Lung (tissue), 12 donors: ENCODE measurements around the gene HAP1. TPM values are rescaled to one million over a fixed set of nuclear protein-coding genes. Genes with fewer than 3 reads are reported as not detected.
"Not testable (repeated sequence)": the region's sequence is repeated elsewhere in the genome, so short reads cannot be mapped to it uniquely, and the experiment has no call there.

Experiments
- ATAC-seq: fragments of 200-7000 bp; cut with Tn5 transposase; one replicate; pipeline ENCODE4 v1.9.1; 2020; ENCODE audit warnings: moderate number of reproducible peaks; ENCODE audit not compliant: insufficient read depth, low FRiP score
- DNase-seq, 3 donors: peaks; one replicate each; pipeline ENCODE4 v3.0.0-alpha.2; 2013 to 2017
- H3K27ac ChIP-seq, 2 donors: one replicate each; pipeline ENCODE4 v1.5.1; 2013; ENCODE audit warnings: mild to moderate bottlenecking in 2 of 2, moderate library complexity in 2 of 2, control low read depth in 1 of 2, inconsistent platforms in 1 of 2, low read depth in 1 of 2, low read length in 1 of 2
- H3K27me3 ChIP-seq, 3 donors: one replicate each; pipeline ENCODE4 v1.5.1; 2013; ENCODE audit warnings: low read length in 2 of 3; ENCODE audit not compliant: control insufficient read depth in 3 of 3, insufficient read depth in 3 of 3
- H3K36me3 ChIP-seq, 4 donors: one replicate each; pipeline ENCODE4 v1.5.1; 2013; ENCODE audit warnings: low read length in 4 of 4, mild to moderate bottlenecking in 1 of 4, moderate library complexity in 1 of 4; ENCODE audit not compliant: control insufficient read depth in 4 of 4, insufficient read depth in 4 of 4
- H3K4me1 ChIP-seq, 5 donors: one replicate each; pipeline ENCODE4 v1.5.1; 2013; ENCODE audit warnings: low read length in 5 of 5, mild to moderate bottlenecking in 2 of 5, moderate library complexity in 1 of 5; ENCODE audit not compliant: control insufficient read depth in 5 of 5, insufficient read depth in 5 of 5
- H3K4me3 ChIP-seq: one replicate; pipeline ENCODE4 v1.5.1; 2013; ENCODE audit warnings: mild to moderate bottlenecking, control low read depth, moderate library complexity
- H3K9ac ChIP-seq, 2 donors: one replicate each; pipeline ENCODE4 v1.5.1; 2013; ENCODE audit warnings: low read length in 2 of 2, control low read depth in 1 of 2; ENCODE audit not compliant: insufficient read depth in 1 of 2
- H3K9me3 ChIP-seq, 4 donors: one replicate each; pipeline ENCODE4 v1.5.1; 2013; ENCODE audit warnings: low read length in 3 of 4, mild to moderate bottlenecking in 1 of 4, moderate library complexity in 1 of 4; ENCODE audit not compliant: control insufficient read depth in 4 of 4, insufficient read depth in 3 of 4
- CTCF ChIP-seq: IDR thresholded peaks from 2 replicates; pipeline ENCODE4 v1.5.1; 2012; ENCODE audit warnings: mild to moderate bottlenecking; ENCODE audit errors: control extremely low read depth, extremely low read depth
- WGBS, 2 donors: extraction: QIAGEN DNeasy Blood & Tissue Kit; methylation state at CpG; one replicate each; pipeline ENCODE4 v1.1.7; 2013; 5-methylcytosine and 5-hydroxymethylcytosine counted together
- polyA plus RNA-seq, 2 donors: library from polyadenylated mRNA; stranded (reverse); fragments of 200-250 nt; gene quantifications; one replicate each; pipeline ENCODE4 v1.2.1, GENCODE V29; 2013
- total RNA-seq, 2 donors: library from RNA; depleted of rRNA in 1 of 2; stranded (reverse); fragments of >200 nt in 1 of 2; gene quantifications; one replicate each; pipeline ENCODE4 v1.2.1, GENCODE V29; 2014 to 2021
- donor health status: control.
- donor health status: control.
- donor health status: Bipolar disorder and iron deficiency.
- donor health status: healthy.
- donor health status: DM: yes; HTN: yes; CAD: no.

The HAP1 gene
- total and polyA plus RNA-seq, 4 donors, result 0.07 to 0.57 (median 0.24) TPM

GRCh38 chr17:41686281-41686680, 48.2 kb downstream of the HAP1 start:
- H3K27me3 ChIP-seq, result no peaks in the 10 kb centered on the region
- H3K4me3 ChIP-seq, result no peak overlapping the region
- peaks cover 13 to 25% (median 16%) of the 10 kb centered on the region in 4 donors for H3K36me3 ChIP-seq
- TF ChIP-seq CTCF, result no peak
- DNase-seq, result no peak
- H3K9me3 ChIP-seq, result no peaks in the 10 kb centered on the region
- H3K9ac ChIP-seq, result no peak overlapping the region
- no peak overlapping the region for H3K27ac ChIP-seq
- 85 to 88% methylated on average over 4 of the region's 4 CpGs for whole genome bisulfite sequencing, 2 donors
- H3K4me1 ChIP-seq, result peaks cover 0 to 17% (median 5%) of the 10 kb centered on the region in 5 donors
- ATAC-seq, result no peak

GRCh38 chr17:41685753-41686152, 48.7 kb downstream of the HAP1 start:
- WGBS, 2 donors, result 94 to 97% methylated on average over 13 of the region's 13 CpGs

GRCh38 chr17:41684035-41684434, 50.4 kb downstream of the HAP1 start:
- peaks cover 0 to 6% (median 3%) of the 10 kb centered on the region in 5 donors for H3K4me1 ChIP-seq
- TF ChIP-seq CTCF, result no peak
- no peak overlapping the region for H3K27ac ChIP-seq
- 71 to 81% methylated on average over 4 of the region's 4 CpGs for WGBS, 2 donors
- no peaks in the 10 kb centered on the region for H3K27me3 ChIP-seq
- ATAC-seq (no peak), DNase-seq (no peak)
- no peaks in the 10 kb centered on the region for H3K9me3 ChIP-seq
- no peak overlapping the region for H3K4me3 ChIP-seq
- H3K9ac ChIP-seq, result no peak overlapping the region
- H3K36me3 ChIP-seq, result peaks cover 0 to 3% (median 0%) of the 10 kb centered on the region in 4 donors

More at GRCh38 chr17:41685753-41686152, 48.7 kb downstream of the HAP1 start:
- H3K9me3 ChIP-seq, ATAC-seq, H3K27me3 ChIP-seq, DNase-seq, H3K4me3 ChIP-seq, H3K9ac ChIP-seq, H3K27ac ChIP-seq: not testable (repeated sequence)
- H3K36me3 ChIP-seq, result peaks cover 8 to 20% (median 11%) of the 10 kb centered on the region in 4 donors
- peaks cover 0 to 17% (median 5%) of the 10 kb centered on the region in 5 donors for H3K4me1 ChIP-seq

- no peaks in the 10 kb centered on the region for H3K36me3 ChIP-seq
- no peaks in the 10 kb centered on the region for H3K27me3 ChIP-seq
- DNase-seq (no peak), ATAC-seq (no peak)
- TF ChIP-seq CTCF, result no peak
- no peaks in the 10 kb centered on the region for H3K9me3 ChIP-seq
- 72 to 76% methylated on average over 8 of the region's 8 CpGs for whole genome bisulfite sequencing, 2 donors
- no peak overlapping the region for H3K9ac ChIP-seq
- no peak overlapping the region for H3K4me3 ChIP-seq
- peaks cover 0 to 6% (median 3%) of the 10 kb centered on the region in 5 donors for H3K4me1 ChIP-seq
- H3K27ac ChIP-seq, result no peak overlapping the region
Measured at GRCh38 chr17:41683441-41684007, 50.9 kb downstream of the HAP1 start.
